H9 (cell line): ENCODE data around the gene CBR3. TPM values are rescaled to one million over a fixed set of nuclear protein-coding genes. Genes with fewer than 3 reads are reported as not detected.

Experiments
- DNase-seq: peaks from one replicate; pipeline ENCODE4 v3.0.0-alpha.2; 2017
- H2AFZ ChIP-seq: one replicate; pipeline ENCODE4 v1.6.1; 2013; ENCODE audit warnings: mild to moderate bottlenecking, low read length, control low read depth, moderate library complexity
- H2AK5ac ChIP-seq: 2 replicates; pipeline ENCODE4 v1.6.1; 2013; ENCODE audit warnings: low read length, control low read depth, mixed read lengths; ENCODE audit not compliant: insufficient read length
- H2BK120ac ChIP-seq: one replicate; pipeline ENCODE4 v1.6.1; 2013; ENCODE audit warnings: low read depth, mild to moderate bottlenecking, low read length, control low read depth, inconsistent platforms; ENCODE audit not compliant: poor library complexity, severe bottlenecking
- H2BK12ac ChIP-seq: 2 replicates; pipeline ENCODE4 v1.6.1; 2013; ENCODE audit warnings: low read length, control low read depth, mixed read lengths, low read depth; ENCODE audit not compliant: insufficient read length
- H2BK15ac ChIP-seq: 2 replicates; pipeline ENCODE4 v1.6.1; 2013; ENCODE audit warnings: low read depth, low read length, control low read depth
- H2BK20ac ChIP-seq: one replicate; pipeline ENCODE4 v1.6.1; 2013; ENCODE audit warnings: low read depth, mild to moderate bottlenecking, low read length, control low read depth, inconsistent platforms; ENCODE audit not compliant: poor library complexity, severe bottlenecking
- H2BK5ac ChIP-seq: 2 replicates; pipeline ENCODE4 v1.6.1; 2013; ENCODE audit warnings: low read length, control low read depth, mixed read lengths; ENCODE audit not compliant: insufficient read length
- H3K14ac ChIP-seq: 2 replicates; pipeline ENCODE4 v1.6.1; 2013; ENCODE audit warnings: low read length, control low read depth; ENCODE audit not compliant: insufficient read depth
- H3K18ac ChIP-seq: 2 replicates; pipeline ENCODE4 v1.6.1; 2013; ENCODE audit warnings: low read depth, mild to moderate bottlenecking, mixed read lengths, low read length, control low read depth; ENCODE audit not compliant: insufficient read length
- H3K23ac ChIP-seq: 2 replicates; pipeline ENCODE4 v1.6.1; 2013; ENCODE audit warnings: low read length, control low read depth, mixed read lengths, low read depth; ENCODE audit not compliant: insufficient read length
- H3K23me2 ChIP-seq: 2 replicates; pipeline ENCODE4 v1.6.1; 2013; ENCODE audit warnings: low read depth, mild to moderate bottlenecking, mixed read lengths, low read length, control low read depth; ENCODE audit not compliant: insufficient read length, poor library complexity, severe bottlenecking
- H3K27ac ChIP-seq: 2 replicates; pipeline ENCODE4 v1.5.1; 2013; ENCODE audit warnings: low read length, control low read depth, mixed read lengths, low read depth; ENCODE audit not compliant: insufficient read length
- H3K27me3 ChIP-seq: 2 replicates; pipeline ENCODE4 v1.6.1; 2013; ENCODE audit warnings: low read length, control low read depth, inconsistent platforms; ENCODE audit not compliant: insufficient read depth
- H3K4ac ChIP-seq: 2 replicates; pipeline ENCODE4 v1.6.1; 2013; ENCODE audit warnings: low read depth, mild to moderate bottlenecking, control low read depth, inconsistent platforms, low read length, moderate library complexity
- H3K4me1 ChIP-seq: 2 replicates; pipeline ENCODE4 v1.6.1; 2013; ENCODE audit warnings: low read length, control low read depth, inconsistent platforms; ENCODE audit not compliant: insufficient read depth
- H3K4me2 ChIP-seq: 2 replicates; pipeline ENCODE4 v1.6.1; 2013; ENCODE audit warnings: low read length, control low read depth, mixed read lengths; ENCODE audit not compliant: insufficient read length, insufficient read depth
- H3K56ac ChIP-seq: 2 replicates; pipeline ENCODE4 v1.6.1; 2013; ENCODE audit warnings: low read depth, mild to moderate bottlenecking, mixed read lengths, low read length, control low read depth; ENCODE audit not compliant: insufficient read length
- H3K79me1 ChIP-seq: 2 replicates; pipeline ENCODE4 v1.6.1; 2013; ENCODE audit warnings: low read depth, mild to moderate bottlenecking, moderate library complexity, low read length, control low read depth, inconsistent platforms; ENCODE audit not compliant: insufficient read depth, poor library complexity, severe bottlenecking
- H3K79me2 ChIP-seq: 2 replicates; pipeline ENCODE4 v1.6.1; 2013; ENCODE audit warnings: low read length, control low read depth, inconsistent platforms; ENCODE audit not compliant: insufficient read depth
- H3K9ac ChIP-seq: 2 replicates; pipeline ENCODE4 v1.6.1; 2013; ENCODE audit warnings: low read length, control low read depth, mixed read lengths; ENCODE audit not compliant: insufficient read length; ENCODE audit errors: extremely low read depth
- H3K9me3 ChIP-seq: one replicate; pipeline ENCODE4 v1.6.1; 2013; ENCODE audit warnings: low read depth, low read length, inconsistent platforms; ENCODE audit not compliant: control insufficient read depth
- H3T11ph ChIP-seq: one replicate; pipeline ENCODE4 v1.6.1; 2013; ENCODE audit warnings: mild to moderate bottlenecking, low read length, control low read depth, inconsistent platforms
- H4K20me1 ChIP-seq: one replicate; pipeline ENCODE4 v1.6.1; 2013; ENCODE audit not compliant: control insufficient read depth, insufficient read length, insufficient read depth
- H4K5ac ChIP-seq: 2 replicates; pipeline ENCODE4 v1.6.1; 2013; ENCODE audit warnings: low read depth, mild to moderate bottlenecking, mixed read lengths, low read length, control low read depth; ENCODE audit not compliant: insufficient read length
- H4K8ac ChIP-seq: replicated peaks from 2 replicates; pipeline ENCODE4 v1.6.1; 2013; ENCODE audit warnings: low read length, control low read depth, mixed read lengths, low read depth; ENCODE audit not compliant: insufficient read length
- H4K91ac ChIP-seq: 2 replicates; pipeline ENCODE4 v1.6.1; 2013; ENCODE audit warnings: low read depth, mild to moderate bottlenecking, moderate library complexity, mixed read lengths, low read length, control low read depth; ENCODE audit not compliant: insufficient read length
- H3K27ac Mint-ChIP-seq, 3 experiments: 2 replicates in 2 of 3; 3 replicates in 1 of 3; pipeline ENCODE4 v1.8.0; 2020 to 2021; ENCODE audit warnings: mixed read lengths in 3 of 3, mild to moderate bottlenecking in 1 of 3, moderate library complexity in 1 of 3
- H3K27me3 Mint-ChIP-seq: 2 replicates; pipeline ENCODE4 v1.8.0; 2021; ENCODE audit warnings: low read depth, mild to moderate bottlenecking, moderate library complexity, mixed read lengths
- H3K36me3 Mint-ChIP-seq, 3 experiments: 2 replicates in 2 of 3; 3 replicates in 1 of 3; pipeline ENCODE4 v1.8.0; 2020 to 2021; ENCODE audit warnings: low read depth in 3 of 3, mixed read lengths in 3 of 3; ENCODE audit not compliant: insufficient read depth in 1 of 3
- H3K4me1 Mint-ChIP-seq, 2 experiments: 2 replicates each; pipeline ENCODE4 v1.8.0; 2020; ENCODE audit warnings: mixed read lengths in 2 of 2
- H3K4me3 Mint-ChIP-seq, 2 experiments: 2 replicates in 1 of 2; 3 replicates in 1 of 2; pipeline ENCODE4 v1.8.0; 2020 to 2021; ENCODE audit warnings: mild to moderate bottlenecking in 2 of 2, mixed read lengths in 2 of 2, moderate library complexity in 1 of 2
- H3K9me3 Mint-ChIP-seq, 2 experiments: 2 replicates in 1 of 2; 3 replicates in 1 of 2; pipeline ENCODE4 v1.8.0; 2020; ENCODE audit warnings: mild to moderate bottlenecking in 2 of 2, mixed read lengths in 2 of 2, moderate library complexity in 1 of 2
- CTCF ChIP-seq: fragments of 200-600 bp; sonication (generic); conservative IDR thresholded peaks from 3 replicates; pipeline ENCODE4 v1.8.0; 2021; ENCODE audit warnings: antibody characterized with exemption, mild to moderate bottlenecking
- WGBS: extraction: QIAGEN DNeasy Blood & Tissue Kit; methylation state at CpG from one replicate; pipeline ENCODE4 v1.1.7; 2013; ENCODE audit warnings: missing lambda C conversion rate, low lambda C conversion rate, mixed read lengths; ENCODE audit not compliant: insufficient read length; ENCODE audit errors: extremely low coverage; 5-methylcytosine and 5-hydroxymethylcytosine counted together
- total RNA-seq: library from RNA; stranded (reverse); gene quantifications from 2 replicates; pipeline ENCODE4 v1.2.1, GENCODE V29; 2021

The CBR3 gene
- total RNA-seq, 1 experiment from 2014 or later, result 2.4 TPM

GRCh38 chr21:36170823-36171222 lies 35.9 kb downstream of the CBR3 start:
- H3K56ac ChIP-seq, result no peak overlapping the region
- DNase-seq, result peak; percentile 7
- H3K79me1 ChIP-seq, result no peaks in the 10 kb centered on the region
- no peak overlapping the region for H2BK12ac ChIP-seq
- no peak overlapping the region for H2BK120ac ChIP-seq
- Mint-ChIP-seq H3K36me3 (peaks cover 6 to 21% (median 20%) of the 10 kb centered on the region in 3 experiments; a peak in 5 of 7 replicates), H3K4me3 (no peak overlapping the region), H3K27me3 (no peaks in the 10 kb centered on the region), H3K4me1 (0 out of 4 replicates have a peak, but pooled peaks cover 0 to 4% of the 10 kb centered on the region in 2 experiments), H3K9me3 (no peaks in the 10 kb centered on the region), H3K27ac (no peak overlapping the region)
- no peak overlapping the region for H2BK20ac ChIP-seq
- no peaks in the 10 kb centered on the region for H3K27me3 ChIP-seq
- H3T11ph ChIP-seq, result no peak overlapping the region
- H3K27ac ChIP-seq, result no peak overlapping the region
- no peaks in the 10 kb centered on the region for H3K4me1 ChIP-seq
- H4K20me1 ChIP-seq, result no peaks in the 10 kb centered on the region
- H3K23me2 ChIP-seq, result no peaks in the 10 kb centered on the region
- H2BK5ac ChIP-seq, result no peak overlapping the region
- no peak overlapping the region for H3K4ac ChIP-seq
- no peak overlapping the region for H4K91ac ChIP-seq
- no peak overlapping the region for H4K5ac ChIP-seq
- H4K8ac ChIP-seq, result no peak overlapping the region
- no peak overlapping the region for H3K14ac ChIP-seq
- no peak for TF ChIP-seq CTCF
- H3K23ac ChIP-seq, result no peak overlapping the region
- no peak overlapping the region for H3K4me2 ChIP-seq
- H3K9me3 ChIP-seq, result no peaks in the 10 kb centered on the region
- no peak overlapping the region for H2AK5ac ChIP-seq
- no peak overlapping the region for H2AFZ ChIP-seq
- H2BK15ac ChIP-seq, result no peak overlapping the region
- no peak overlapping the region for H3K9ac ChIP-seq
- WGBS, result no CpG with 5 or more reads among the region's 6 CpGs
- no peaks in the 10 kb centered on the region for H3K79me2 ChIP-seq
- no peak overlapping the region for H3K18ac ChIP-seq
